ENCODE measurements around the gene MAEA.
"Not testable (repeated sequence)": the region's sequence is repeated elsewhere in the genome, so short reads cannot be mapped to it uniquely, and the experiment has no call there.

MAEA gene

DNA sequence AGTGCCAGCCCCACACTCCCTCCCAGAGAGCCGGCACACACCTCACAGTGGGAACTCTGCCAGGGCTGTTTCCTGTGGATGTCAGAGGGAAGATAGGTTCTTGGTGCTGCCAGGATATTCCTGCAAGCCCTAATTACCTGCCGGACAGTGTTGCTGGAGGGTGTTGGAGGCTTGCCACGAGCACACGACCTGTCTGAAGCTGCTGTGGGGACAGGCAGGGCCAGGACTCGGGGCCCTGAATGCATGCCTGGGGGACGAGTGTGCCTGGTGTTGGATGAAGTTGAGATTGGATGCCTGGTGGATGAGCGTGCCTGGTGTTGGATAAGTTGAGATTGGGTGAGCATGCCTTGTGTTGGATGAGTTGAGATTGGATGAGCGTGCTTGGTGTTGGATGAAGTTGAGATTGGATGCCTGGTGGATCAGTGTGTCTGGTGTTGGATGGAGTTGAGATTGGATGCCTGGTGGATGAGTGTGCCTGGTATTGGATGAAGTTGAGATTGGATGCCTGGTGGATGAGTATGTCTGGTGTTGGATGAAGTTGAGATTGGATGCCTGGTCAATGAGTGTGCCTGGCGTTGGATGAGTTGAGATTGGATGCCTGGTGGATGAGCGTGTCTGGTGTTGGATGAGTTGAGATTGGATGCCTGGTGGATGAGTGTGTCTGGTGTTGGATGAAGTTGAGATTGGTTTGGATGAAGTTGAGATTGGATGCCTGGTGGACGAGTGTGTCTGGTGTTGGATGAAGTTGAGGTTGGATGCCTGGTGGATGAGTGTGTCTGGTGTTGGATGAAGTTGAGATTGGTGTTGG is 34.1 kb downstream of the MAEA start (continued):
- TF ChIP-seq ZC3H10 (CRISPR knock-in tag; IDR thresholded peaks at IDR 0.05) (no peak), ESRRG (CRISPR knock-in tag; IDR thresholded peaks at IDR 0.05) (no peak), POU6F1 (CRISPR knock-in tag; IDR thresholded peaks at IDR 0.05; ENCODE audit: borderline replicate concordance, low read depth) (no peak), PATZ1 (CRISPR knock-in tag; IDR thresholded peaks at IDR 0.05; ENCODE audit: borderline replicate concordance) (no peak)

DNA sequence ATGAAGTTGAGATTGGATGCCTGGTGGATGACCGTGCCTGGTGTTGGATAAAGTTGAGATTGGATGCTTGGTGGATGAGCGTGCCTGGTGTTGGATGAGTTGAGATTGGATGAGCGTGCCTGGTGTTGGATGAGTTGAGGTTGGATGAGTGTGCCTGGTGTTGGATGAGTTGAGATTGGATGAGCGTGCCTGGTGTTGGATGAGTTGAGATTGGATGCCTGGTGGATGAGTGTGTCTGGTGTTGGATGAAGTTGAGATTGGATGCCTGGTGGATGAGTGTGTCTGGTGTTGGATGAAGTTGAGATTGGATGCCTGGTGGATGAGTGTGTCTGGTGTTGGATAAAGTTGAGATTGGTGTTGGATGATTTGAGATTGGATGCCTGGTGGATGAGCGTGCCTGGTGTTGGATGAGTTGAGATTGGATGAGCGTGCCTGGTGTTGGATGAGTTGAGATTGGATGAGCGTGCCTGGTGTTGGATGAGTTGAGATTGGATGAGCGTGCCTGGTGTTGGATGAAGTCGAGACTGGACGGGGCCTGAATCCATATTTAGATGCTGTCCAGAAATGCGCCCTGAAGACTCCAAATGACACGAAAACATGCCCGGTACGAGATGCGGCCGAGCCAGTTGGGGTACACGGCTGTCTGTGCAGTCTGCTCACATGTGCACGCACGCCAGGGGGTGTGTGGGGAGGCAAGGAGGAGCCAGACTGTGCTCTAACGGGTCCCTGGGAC is 34.9 kb downstream of the MAEA start:
- ATAC-seq: not testable (repeated sequence)

DNA sequence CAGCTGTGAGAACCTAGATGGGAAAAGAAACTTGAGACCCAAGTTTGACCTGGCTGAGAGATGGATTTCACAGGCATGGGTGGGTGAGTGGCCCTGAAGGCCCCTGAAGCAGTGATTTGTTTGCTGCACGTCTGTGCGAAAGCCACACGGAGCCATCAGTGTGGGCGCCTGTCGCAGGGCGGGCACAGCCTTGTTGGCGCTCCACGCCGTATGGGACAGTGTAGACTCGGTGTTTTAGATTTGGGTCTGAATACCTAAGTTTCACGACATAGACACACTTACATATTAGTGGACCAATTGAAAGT is 35.4 kb downstream of the MAEA start:
- TF ChIP-seq RARB (CRISPR knock-in tag; IDR thresholded peaks at IDR 0.05) (no peak), ZNF70 (CRISPR knock-in tag; IDR thresholded peaks at IDR 0.05) (no peak), ESRRG (CRISPR knock-in tag; IDR thresholded peaks at IDR 0.05) (no peak), ZFP3 (CRISPR knock-in tag; IDR thresholded peaks at IDR 0.05) (no peak), ZNF565 (CRISPR knock-in tag; conservative IDR thresholded peaks at IDR 0.05; ENCODE audit: low read depth) (no peak)
- no peak for ATAC-seq

- TF ChIP-seq ESRRG (CRISPR knock-in tag; IDR thresholded peaks at IDR 0.05) (no peak), TCF4 (CRISPR knock-in tag; IDR thresholded peaks at IDR 0.05; ENCODE audit: borderline replicate concordance) (no peak), ZFP3 (CRISPR knock-in tag; IDR thresholded peaks at IDR 0.05) (no peak), ARNTL (CRISPR knock-in tag; IDR thresholded peaks at IDR 0.05; ENCODE audit: borderline replicate concordance, low read depth) (no peak), ZNF565 (CRISPR knock-in tag; conservative IDR thresholded peaks at IDR 0.05; ENCODE audit: low read depth) (no peak), BACH2 (CRISPR knock-in tag; IDR thresholded peaks at IDR 0.05; ENCODE audit: borderline replicate concordance) (no peak), ZFP30 (CRISPR knock-in tag; IDR thresholded peaks at IDR 0.05) (no peak), CSDC2 (CRISPR knock-in tag; IDR thresholded peaks at IDR 0.05) (no peak)
Observed at GRCh38 chr4:1325681-1326635, 36.3 kb downstream of the MAEA start.

DNA sequence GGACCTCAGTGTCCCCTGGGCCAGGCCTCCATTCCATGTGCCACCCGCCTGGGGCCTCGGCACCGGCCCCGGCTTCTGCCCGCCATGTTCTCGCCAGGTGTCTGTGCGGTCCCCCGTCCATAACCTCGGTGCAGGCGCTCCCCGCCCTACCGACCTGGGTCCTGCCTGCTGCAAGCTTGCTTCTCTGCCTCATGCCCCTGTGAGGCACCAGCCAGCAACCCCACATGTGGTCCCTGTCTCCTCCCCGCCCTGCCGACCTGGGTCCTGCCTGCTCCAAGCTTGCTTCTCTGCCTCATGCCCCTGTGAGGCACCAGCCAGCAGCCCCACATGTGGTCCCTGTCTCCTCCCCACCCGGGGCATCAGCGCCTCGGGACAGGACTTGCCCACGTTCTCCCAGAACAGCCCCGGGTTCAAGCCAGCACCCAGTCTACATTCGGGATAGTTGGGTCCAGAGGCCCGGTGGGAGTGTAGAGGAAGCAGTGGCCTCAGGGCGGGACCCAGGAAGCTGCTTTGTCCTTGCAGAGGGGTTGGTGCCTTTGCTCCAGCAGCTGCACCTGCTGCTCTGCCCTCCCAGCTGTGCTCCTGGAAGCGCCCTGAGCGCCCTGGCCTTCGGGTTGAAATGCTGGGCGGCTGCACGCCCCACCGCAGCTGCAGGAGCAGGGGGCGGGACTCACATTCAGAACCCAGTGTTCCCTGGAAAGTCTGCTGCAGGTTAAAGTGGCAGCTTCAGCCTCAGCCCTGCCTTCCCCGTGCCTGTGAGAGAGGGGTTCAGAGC is 37.2 kb downstream of the MAEA start:
- ATAC-seq: no peak
- TF ChIP-seq OSR1 (CRISPR knock-in tag; IDR thresholded peaks at IDR 0.05) (no peak), ZFP3 (CRISPR knock-in tag; IDR thresholded peaks at IDR 0.05) (no peak), CREB5 (CRISPR knock-in tag; IDR thresholded peaks at IDR 0.05; ENCODE audit: low read depth) (no peak), ARNTL (CRISPR knock-in tag; IDR thresholded peaks at IDR 0.05; ENCODE audit: borderline replicate concordance, low read depth) (no peak), ZNF8 (CRISPR knock-in tag; IDR thresholded peaks at IDR 0.05) (no peak), BACH2 (CRISPR knock-in tag; IDR thresholded peaks at IDR 0.05; ENCODE audit: borderline replicate concordance) (no peak), ZC3H10 (CRISPR knock-in tag; IDR thresholded peaks at IDR 0.05) (no peak), PPARA (CRISPR knock-in tag; IDR thresholded peaks at IDR 0.05; ENCODE audit: borderline replicate concordance) (no peak), ZNF70 (CRISPR knock-in tag; IDR thresholded peaks at IDR 0.05) (no peak)
- TF ChIP-seq, protein P1, sequence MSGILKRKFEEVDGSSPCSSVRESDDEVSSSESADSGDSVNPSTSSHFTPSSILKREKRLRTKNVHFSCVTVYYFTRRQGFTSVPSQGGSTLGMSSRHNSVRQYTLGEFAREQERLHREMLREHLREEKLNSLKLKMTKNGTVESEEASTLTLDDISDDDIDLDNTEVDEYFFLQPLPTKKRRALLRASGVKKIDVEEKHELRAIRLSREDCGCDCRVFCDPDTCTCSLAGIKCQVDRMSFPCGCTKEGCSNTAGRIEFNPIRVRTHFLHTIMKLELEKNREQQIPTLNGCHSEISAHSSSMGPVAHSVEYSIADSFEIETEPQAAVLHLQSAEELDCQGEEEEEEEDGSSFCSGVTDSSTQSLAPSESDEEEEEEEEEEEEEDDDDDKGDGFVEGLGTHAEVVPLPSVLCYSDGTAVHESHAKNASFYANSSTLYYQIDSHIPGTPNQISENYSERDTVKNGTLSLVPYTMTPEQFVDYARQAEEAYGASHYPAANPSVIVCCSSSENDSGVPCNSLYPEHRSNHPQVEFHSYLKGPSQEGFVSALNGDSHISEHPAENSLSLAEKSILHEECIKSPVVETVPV (CRISPR knock-in tag; IDR thresholded peaks at IDR 0.05): no peak

More at GRCh38 chr4:1325681-1326635, 36.3 kb downstream of the MAEA start:
- no peak for ATAC-seq

Data from SK-N-SH treated with all-trans-retinoic acid at 6 μM for 48 hours (cell line).